Tibial nerve (tissue), 4 donors: ENCODE data around the gene UGT1A1. TPM values are rescaled to one million over a fixed set of nuclear protein-coding genes. Genes with fewer than 3 reads are reported as not detected.

ENCODE experiments used
- DNase-seq, 2 donors: peaks; one replicate each; pipeline ENCODE4 v3.0.0-alpha.2; 2019; ENCODE audit warnings: low spot score in 2 of 2
- H3K27ac ChIP-seq, 4 donors: fragments of 200-600 bp; sonication (generic) in 3 of 4; one replicate each; pipeline ENCODE4 v1.5.1; 2017 to 2019; ENCODE audit warnings: mild to moderate bottlenecking in 1 of 4
- H3K27me3 ChIP-seq, 2 donors: fragments of 200-600 bp; sonication (generic) in 1 of 2; one replicate each; pipeline versions ENCODE4 v1.5.1 to v1.6.0; 2017 to 2019
- H3K36me3 ChIP-seq, 3 donors: fragments of 200-600 bp; sonication (generic); one replicate each; pipeline ENCODE4 v1.5.1; 2018 to 2019
- H3K4me1 ChIP-seq, 4 donors: fragments of 200-600 bp; sonication (generic) in 3 of 4; one replicate each; pipeline ENCODE4 v1.5.1; 2017 to 2019
- H3K4me3 ChIP-seq, 4 donors: fragments of 200-600 bp; sonication (generic) in 3 of 4; one replicate each; pipeline ENCODE4 v1.5.1; 2017 to 2019; ENCODE audit warnings: mild to moderate bottlenecking in 1 of 4, moderate library complexity in 1 of 4
- H3K9me3 ChIP-seq, 4 donors: fragments of 200-600 bp; sonication (generic) in 3 of 4; one replicate each; pipeline ENCODE4 v1.5.1; 2017 to 2019
- EP300 ChIP-seq, 2 donors: sonication (generic); formaldehyde crosslinking; IDR thresholded peaks; one replicate each; pipeline ENCODE4 v1.6.1; 2017; ENCODE audit warnings: antibody characterized with exemption in 2 of 2, mild to moderate bottlenecking in 1 of 2
- POLR2A ChIP-seq, 2 donors: fragments of 450-650 bp; IDR thresholded peaks; one replicate each; pipeline ENCODE4 v1.6.1; 2017; ENCODE audit warnings: antibody characterized with exemption in 2 of 2, mild to moderate bottlenecking in 2 of 2, moderate library complexity in 2 of 2
- WGBS, 2 donors: methylation state at CpG; one replicate each; pipeline ENCODE4 v1.1.5; 2018; 5-methylcytosine and 5-hydroxymethylcytosine counted together
- total RNA-seq, 4 donors: library from RNA; depleted of rRNA; stranded (reverse); fragments of >200 nt; gene quantifications; one replicate each; pipeline ENCODE4 v1.1.0, GENCODE V29; 2016
- TF ChIP-seq, protein P1 (sequence below), 5 experiments: fragments of 200-600 bp in 3 of 5; fragments of 450-650 bp in 2 of 5; sonication (generic) in 3 of 5; IDR thresholded peaks; one replicate each; pipeline ENCODE4 v1.5.1; 2016 to 2019; ENCODE audit warnings: antibody characterized with exemption in 5 of 5, mild to moderate bottlenecking in 3 of 5, moderate library complexity in 2 of 5

Gene UGT1A1
- total RNA-seq, 4 donors from 2014 or later: not detected

DNA sequence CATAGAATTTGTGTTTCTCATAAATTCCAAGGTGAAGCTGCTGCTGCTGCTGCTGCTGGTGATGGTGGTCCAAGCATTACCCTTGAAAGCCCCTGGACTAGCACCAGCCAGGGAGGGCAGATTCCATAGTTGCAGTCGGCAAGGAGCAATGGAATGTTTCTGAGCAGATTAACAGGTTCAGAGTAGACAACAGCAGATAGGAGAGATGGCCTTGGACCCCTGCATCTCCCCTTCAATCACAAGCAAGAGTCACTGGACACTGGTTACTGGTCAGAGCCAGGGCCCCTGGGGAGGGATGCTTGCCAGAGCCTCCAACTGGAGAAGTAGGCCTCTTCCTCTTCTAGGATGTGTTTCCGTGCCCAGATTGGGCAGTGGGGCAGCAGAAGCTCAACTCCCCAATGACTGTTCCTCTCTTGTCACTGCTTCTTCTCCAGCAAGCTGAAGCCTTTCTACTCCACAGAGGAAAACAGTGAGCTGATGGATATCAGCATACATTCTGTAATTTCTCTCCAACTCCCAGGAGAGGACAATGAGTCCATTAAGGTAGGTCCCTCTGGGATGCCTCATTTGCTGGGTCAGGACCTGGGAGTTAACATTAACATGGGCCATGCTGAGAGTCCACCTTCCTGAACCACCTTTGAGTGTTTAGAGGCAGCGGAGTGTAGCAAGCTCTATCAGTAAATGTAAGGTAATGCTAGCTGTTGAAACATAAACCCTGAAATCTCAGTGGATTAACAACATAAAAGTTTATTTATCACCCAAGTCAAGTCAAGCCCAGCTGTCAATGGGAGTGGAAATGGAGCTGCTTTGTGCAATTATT is 53.4 kb downstream of the UGT1A1 start:
- WGBS, 2 donors: 76 to 80% methylated on average over 3 of the region's 3 CpGs
- TF ChIP-seq, protein P1, sequence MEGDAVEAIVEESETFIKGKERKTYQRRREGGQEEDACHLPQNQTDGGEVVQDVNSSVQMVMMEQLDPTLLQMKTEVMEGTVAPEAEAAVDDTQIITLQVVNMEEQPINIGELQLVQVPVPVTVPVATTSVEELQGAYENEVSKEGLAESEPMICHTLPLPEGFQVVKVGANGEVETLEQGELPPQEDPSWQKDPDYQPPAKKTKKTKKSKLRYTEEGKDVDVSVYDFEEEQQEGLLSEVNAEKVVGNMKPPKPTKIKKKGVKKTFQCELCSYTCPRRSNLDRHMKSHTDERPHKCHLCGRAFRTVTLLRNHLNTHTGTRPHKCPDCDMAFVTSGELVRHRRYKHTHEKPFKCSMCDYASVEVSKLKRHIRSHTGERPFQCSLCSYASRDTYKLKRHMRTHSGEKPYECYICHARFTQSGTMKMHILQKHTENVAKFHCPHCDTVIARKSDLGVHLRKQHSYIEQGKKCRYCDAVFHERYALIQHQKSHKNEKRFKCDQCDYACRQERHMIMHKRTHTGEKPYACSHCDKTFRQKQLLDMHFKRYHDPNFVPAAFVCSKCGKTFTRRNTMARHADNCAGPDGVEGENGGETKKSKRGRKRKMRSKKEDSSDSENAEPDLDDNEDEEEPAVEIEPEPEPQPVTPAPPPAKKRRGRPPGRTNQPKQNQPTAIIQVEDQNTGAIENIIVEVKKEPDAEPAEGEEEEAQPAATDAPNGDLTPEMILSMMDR (IDR thresholded peaks at IDR 0.05): no peak
- no peak for TF ChIP-seq EP300 (IDR thresholded peaks at IDR 0.05)
- TF ChIP-seq POLR2A (IDR thresholded peaks at IDR 0.05): no peak
- DNase-seq: no peak
- H3K27me3 ChIP-seq: no peaks in the 10 kb centered on the region
- no peaks in the 10 kb centered on the region for H3K36me3 ChIP-seq
- no peaks in the 10 kb centered on the region for H3K4me1 ChIP-seq
- H3K27ac ChIP-seq: no peak overlapping the region
- H3K4me3 ChIP-seq: no peak overlapping the region
- H3K9me3 ChIP-seq: no peaks in the 10 kb centered on the region

DNA sequence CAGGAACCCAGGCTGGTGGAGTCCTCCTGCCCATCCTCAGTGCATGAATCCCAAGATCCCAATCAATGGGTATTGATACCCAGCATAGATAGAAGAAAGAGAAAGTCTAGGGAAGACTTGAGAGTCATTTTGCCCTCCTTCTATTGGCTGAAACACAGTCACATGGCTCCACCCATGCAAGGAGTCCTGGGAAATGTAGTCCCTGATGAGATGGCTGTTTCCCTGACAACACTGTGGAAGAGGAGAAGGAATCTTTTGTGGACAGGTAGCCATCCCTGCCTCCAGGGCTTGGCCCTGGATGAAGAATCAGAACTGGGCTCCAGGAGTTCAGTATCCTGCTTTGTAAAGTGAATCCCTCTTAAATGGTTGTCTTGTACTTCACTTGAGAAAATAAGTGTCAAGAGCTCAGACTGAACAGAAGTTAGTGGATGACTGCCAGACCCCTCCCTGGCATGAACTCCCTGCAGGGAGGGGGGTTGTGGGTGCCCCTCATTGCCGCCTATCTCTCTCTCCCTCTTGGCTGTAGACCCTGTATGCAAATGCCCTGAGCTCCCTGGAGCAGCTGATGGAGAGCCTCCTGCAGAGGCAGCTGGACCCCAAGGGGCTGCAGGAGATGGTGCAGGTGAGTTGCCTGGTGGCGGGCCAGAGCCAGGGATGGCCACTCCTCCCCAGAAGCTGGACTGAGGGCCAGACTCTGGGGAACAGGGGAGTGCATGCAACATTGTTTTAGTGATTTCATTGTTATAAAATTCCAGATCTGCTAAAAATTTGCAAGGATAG is 54.2 kb downstream of the UGT1A1 start:
- Histone ChIP-seq H3K4me1 (no peaks in the 10 kb centered on the region), H3K27me3 (no peaks in the 10 kb centered on the region), H3K9me3 (no peaks in the 10 kb centered on the region), H3K27ac (no peak overlapping the region), H3K4me3 (no peak overlapping the region), H3K36me3 (no peaks in the 10 kb centered on the region)
- DNase-seq: no peak
- TF ChIP-seq EP300 (IDR thresholded peaks at IDR 0.05): no peak
- TF ChIP-seq, protein P1 (IDR thresholded peaks at IDR 0.05): no peak
- TF ChIP-seq POLR2A (IDR thresholded peaks at IDR 0.05): no peak
- WGBS, 2 donors: 75 to 78% methylated on average over 1 to 2 of the region's 2 CpGs

DNA sequence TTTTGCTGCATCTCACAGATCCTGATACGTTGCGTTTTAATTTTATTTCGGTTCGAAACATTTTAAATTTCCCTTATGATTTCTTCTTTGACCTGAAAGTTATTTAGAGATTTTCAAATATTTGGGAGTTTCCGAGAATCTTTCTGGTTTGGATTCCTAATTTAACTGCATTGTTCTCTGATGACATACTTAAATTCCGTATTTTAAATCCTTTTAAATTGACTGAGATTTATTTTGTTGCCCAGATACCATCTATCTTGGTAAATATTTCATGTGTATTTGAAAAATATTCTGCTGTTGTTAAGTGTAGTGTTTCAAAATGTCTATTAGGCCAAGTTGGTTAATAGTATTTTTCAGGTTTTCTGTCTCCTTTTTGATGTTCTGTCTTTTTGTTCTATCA is 55.8 kb downstream of the UGT1A1 start:
- TF ChIP-seq, protein P1 (IDR thresholded peaks at IDR 0.05): no peak
- no peak for TF ChIP-seq POLR2A (IDR thresholded peaks at IDR 0.05)
- TF ChIP-seq EP300 (IDR thresholded peaks at IDR 0.05): no peak
- 60 to 69% methylated on average over 6 of the region's 6 CpGs for WGBS, 2 donors

DNA sequence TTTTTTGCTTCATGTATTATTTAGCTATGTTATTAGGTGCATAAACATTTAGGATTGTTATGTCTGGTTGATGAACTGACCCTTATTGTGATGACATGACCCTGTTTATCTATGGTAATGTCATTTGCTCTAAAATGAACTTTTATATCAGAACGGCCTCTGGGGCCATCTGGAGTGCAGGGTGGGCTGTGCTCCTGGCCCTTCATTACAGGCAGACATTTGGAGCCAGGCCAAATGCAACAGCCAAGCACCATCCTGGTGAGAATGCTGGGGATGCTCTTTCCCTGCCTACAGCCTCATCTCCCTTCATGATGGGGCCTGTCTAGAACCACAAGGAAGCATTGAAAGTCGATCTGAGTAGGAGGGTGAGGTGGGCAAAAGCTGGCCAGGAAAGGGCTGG is 56.3 kb downstream of the UGT1A1 start:
- no peak for DNase-seq
- no peaks in the 10 kb centered on the region for H3K36me3 ChIP-seq
- 26 to 37% methylated on average over 2 of the region's 2 CpGs for WGBS, 2 donors

More for the DNA sequence above, 55.8 kb downstream of the UGT1A1 start:
- no peak overlapping the region for H3K27ac ChIP-seq
- no peaks in the 10 kb centered on the region for H3K9me3 ChIP-seq
- no peaks in the 10 kb centered on the region for H3K36me3 ChIP-seq
- no peaks in the 10 kb centered on the region for H3K4me1 ChIP-seq
- H3K4me3 ChIP-seq: no peak overlapping the region
- DNase-seq: no peak
- no peaks in the 10 kb centered on the region for H3K27me3 ChIP-seq

DNA sequence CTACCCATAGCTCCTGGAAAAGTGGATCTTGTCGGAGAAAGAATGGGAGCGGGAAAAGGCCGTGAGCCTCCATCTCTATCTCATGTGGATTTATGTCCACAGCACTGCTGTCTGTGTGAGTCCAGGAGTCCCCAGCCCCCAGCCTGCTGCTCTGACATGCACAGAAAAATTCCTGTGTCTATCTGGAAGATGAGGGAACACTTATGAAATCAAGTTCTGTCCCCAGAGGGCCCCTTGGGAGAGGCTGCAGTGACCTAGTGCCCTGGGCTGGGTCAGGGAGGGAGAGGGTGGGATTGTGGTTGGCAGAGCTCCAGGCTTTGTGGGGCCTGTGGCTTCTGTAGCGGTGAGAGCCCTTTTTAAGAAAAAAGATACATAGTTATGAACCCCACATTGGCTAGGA is 56.7 kb downstream of the UGT1A1 start:
- H3K27me3 ChIP-seq: no peaks in the 10 kb centered on the region
- H3K27ac ChIP-seq: no peak overlapping the region
- H3K9me3 ChIP-seq: no peaks in the 10 kb centered on the region
- no peak overlapping the region for H3K4me3 ChIP-seq
- H3K4me1 ChIP-seq: no peaks in the 10 kb centered on the region
- DNase-seq: no peak
- no peak for TF ChIP-seq EP300 (IDR thresholded peaks at IDR 0.05)
- no peak for TF ChIP-seq POLR2A (IDR thresholded peaks at IDR 0.05)
- TF ChIP-seq, protein P1 (IDR thresholded peaks at IDR 0.05): no peak
- no peaks in the 10 kb centered on the region for H3K36me3 ChIP-seq
- WGBS, 2 donors: 52 to 63% methylated on average over 4 of the region's 4 CpGs

More for the DNA sequence above, 56.3 kb downstream of the UGT1A1 start:
- no peaks in the 10 kb centered on the region for H3K27me3 ChIP-seq
- H3K4me3 ChIP-seq: no peak overlapping the region
- H3K4me1 ChIP-seq: no peaks in the 10 kb centered on the region
- no peak overlapping the region for H3K27ac ChIP-seq
- no peaks in the 10 kb centered on the region for H3K9me3 ChIP-seq
- no peak for TF ChIP-seq EP300 (IDR thresholded peaks at IDR 0.05)
- TF ChIP-seq POLR2A (IDR thresholded peaks at IDR 0.05): no peak
